Caco-2 (cell line): ENCODE data around the gene CS. TPM values are rescaled to one million over a fixed set of nuclear protein-coding genes. Genes with fewer than 3 reads are reported as not detected.
A peak's percentile ranks its signal among the peaks of the same experiment; 100 is the strongest.
"Not testable (repeated sequence)": the region's sequence is repeated elsewhere in the genome, so short reads cannot be mapped to it uniquely, and the experiment has no call there.

ENCODE experiments used
- BruUV-seq: library from RNA; stranded (reverse); fragments of 400-500 nt; replicated peaks from 2 replicates; lab custom pipeline; 2021; lab: Mats Ljungman, UMichigan
- CTCF ChIA-PET: fragments of 300-600 bp; sonication (Branson Sonifier 250); formaldehyde crosslinking; loops from one replicate; lab custom pipeline; 2022; ENCODE audit warnings: antibody characterized with exemption; lab: Charles Lee
- POLR2A ChIA-PET: fragments of 300-600 bp; sonication (Branson Sonifier 250); formaldehyde crosslinking; loops from one replicate; lab custom pipeline; 2022; ENCODE audit warnings: antibody characterized with exemption; lab: Charles Lee
- DNase-seq, 2 experiments: peaks; one replicate each; pipeline versions ENCODE4 v3.0.0 to v3.0.0-alpha.2; 2020 to 2022
- H3K27me3 ChIP-seq: replicated peaks from 2 replicates; pipeline ENCODE4 v1.6.0; 2011; ENCODE audit warnings: low read length; ENCODE audit not compliant: control insufficient read depth, insufficient read depth
- H3K36me3 ChIP-seq: 2 replicates; pipeline ENCODE4 v1.5.1; 2011; ENCODE audit warnings: low read length; ENCODE audit not compliant: control insufficient read depth, insufficient read depth
- H3K4me1 ChIP-seq: fragments of 250-450 bp; sonication (Bioruptor Pico); 2 replicates; pipeline ENCODE4 v1.5.1; 2020; ENCODE audit warnings: mild to moderate bottlenecking
- H3K4me3 ChIP-seq: 2 replicates; pipeline ENCODE4 v1.5.1; 2011; ENCODE audit warnings: low read depth, mild to moderate bottlenecking, control low read depth, low read length
- H3K9me3 ChIP-seq: fragments of 250-450 bp; sonication (Bioruptor Pico); 2 replicates; pipeline ENCODE4 v1.5.1; 2020; ENCODE audit warnings: mild to moderate bottlenecking, moderate library complexity
- H3K27ac Mint-ChIP-seq: one replicate; pipeline ENCODE4 v1.8.0; 2022; ENCODE audit warnings: mixed read lengths; ENCODE audit not compliant: unreplicated experiment
- H3K27me3 Mint-ChIP-seq: one replicate; pipeline ENCODE4 v1.8.0; 2022; ENCODE audit warnings: mixed read lengths; ENCODE audit not compliant: insufficient read depth, unreplicated experiment
- H3K36me3 Mint-ChIP-seq: one replicate; pipeline ENCODE4 v1.8.0; 2022; ENCODE audit warnings: mild to moderate bottlenecking, mixed read lengths; ENCODE audit not compliant: insufficient read depth, unreplicated experiment
- H3K4me1 Mint-ChIP-seq: one replicate; pipeline ENCODE4 v1.8.0; 2022; ENCODE audit warnings: low read depth, mixed read lengths; ENCODE audit not compliant: unreplicated experiment
- H3K4me3 Mint-ChIP-seq: one replicate; pipeline ENCODE4 v1.8.0; 2022; ENCODE audit warnings: mild to moderate bottlenecking, moderate library complexity, mixed read lengths; ENCODE audit not compliant: unreplicated experiment
- H3K9me3 Mint-ChIP-seq: one replicate; pipeline ENCODE4 v1.8.0; 2022; ENCODE audit warnings: mixed read lengths; ENCODE audit not compliant: unreplicated experiment
- CTCF ChIP-seq, 2 experiments: fragments of 200-600 bp in 1 of 2; IDR thresholded peaks; 1 replicate in 1 of 2; 2 replicates in 1 of 2; pipeline versions ENCODE4 v1.5.1 to v1.8.0; 2011 to 2022; ENCODE audit warnings: antibody characterized with exemption in 1 of 2, control low read depth in 1 of 2, inconsistent platforms in 1 of 2, low read depth in 1 of 2, low read length in 1 of 2, mild to moderate bottlenecking in 1 of 2, moderate library complexity in 1 of 2; ENCODE audit not compliant: insufficient read depth in 1 of 2, severe bottlenecking in 1 of 2, unreplicated experiment in 1 of 2
- intact Hi-C: fragments of 100-400 bp; cut with micrococcal nuclease; formaldehyde crosslinking; loops from one replicate; pipeline ENCODE4 v1.10.0; 2022; ENCODE audit not compliant: unreplicated experiment
- total RNA-seq: library from RNA; stranded (reverse); gene quantifications from 2 replicates; pipeline ENCODE4 v1.2.3, GENCODE V29; 2022

Gene CS
- total RNA-seq, 1 experiment from 2014 or later, result 241 TPM

- Mint-ChIP-seq H3K9me3 (no peaks in the 10 kb centered on the region), H3K27me3 (no peaks in the 10 kb centered on the region), H3K27ac (no peak overlapping the region), H3K4me3 (no peak overlapping the region), H3K36me3 (peaks cover 39% of the 10 kb centered on the region), H3K4me1 (no peaks in the 10 kb centered on the region)
- Histone ChIP-seq H3K4me1 (no peaks in the 10 kb centered on the region; the same call in 1 of the 2 replicates), H3K4me3 (no peak overlapping the region), H3K27me3 (no peaks in the 10 kb centered on the region), H3K9me3 (no peaks in the 10 kb centered on the region), H3K36me3 (peaks cover 10% of the 10 kb centered on the region)
- BruUV-seq, result no TSS peak
- intact Hi-C loops, result no loop called here
- ChIA-PET POLR2A (interaction anchor here (1.9 kb wide), 1 partner anchor 13 kb away, joined by 6 read pairs; the partner anchor contains the start of gene STAT2), CTCF (no interaction called here)
- no peak for TF ChIP-seq CTCF (IDR thresholded peaks at IDR 0.05; ENCODE audit: insufficient read depth in 1 of 2, low read depth in 1 of 2, low read length in 1 of 2, severe bottlenecking in 1 of 2, unreplicated experiment in 1 of 2)
- peak in 1 of 2 experiments; percentile 19 for DNase-seq
These were observed 46.5 kb upstream of the CS start for GRCh38 chr12:56346675-56347074.

- H3K4me3 ChIP-seq, H3K36me3 ChIP-seq, H3K9me3 ChIP-seq, H3K4me1 Mint-ChIP-seq, H3K27me3 ChIP-seq, H3K27ac Mint-ChIP-seq, BruUV-seq, H3K4me3 Mint-ChIP-seq, DNase-seq, H3K27me3 Mint-ChIP-seq, intact Hi-C loops, H3K4me1 ChIP-seq, H3K9me3 Mint-ChIP-seq: not testable (repeated sequence)
- ChIA-PET POLR2A (interaction anchor here (1.2 kb wide), 1 partner anchor 18 kb away, joined by 3 read pairs; the partner anchor contains the start of gene STAT2), CTCF (interaction anchor here (0.9 kb wide), 1 partner anchor 26 kb away, joined by 4 read pairs; the partner anchor contains the start of gene CNPY2)
- H3K36me3 Mint-ChIP-seq, result peaks cover 12% of the 10 kb centered on the region
These were observed 42.2 kb upstream of the CS start for GRCh38 chr12:56342290-56342689.

- CTCF ChIA-PET, result interaction anchor here (0.6 to 0.9 kb wide), 2 partner anchors 11 to 26 kb away, joined by 4 to 9 read pairs; partner anchors contain the start of gene CNPY2
- no peak for TF ChIP-seq CTCF (IDR thresholded peaks at IDR 0.05; ENCODE audit: insufficient read depth in 1 of 2, low read depth in 1 of 2, low read length in 1 of 2, severe bottlenecking in 1 of 2, unreplicated experiment in 1 of 2)
- no peaks in the 10 kb centered on the region; the same call in 1 of the 2 replicates for H3K4me1 ChIP-seq
- BruUV-seq, result no TSS peak
- intact Hi-C loops, result no loop called here
- H3K4me3 ChIP-seq, result no peak overlapping the region
- peaks cover 12% of the 10 kb centered on the region for H3K36me3 Mint-ChIP-seq
- H3K27me3 Mint-ChIP-seq, result no peaks in the 10 kb centered on the region
- H3K9me3 Mint-ChIP-seq, result no peaks in the 10 kb centered on the region
- no peak for DNase-seq
- peaks cover 5% of the 10 kb centered on the region for H3K4me1 Mint-ChIP-seq
- peaks cover 5% of the 10 kb centered on the region for H3K36me3 ChIP-seq
- H3K9me3 ChIP-seq, result no peaks in the 10 kb centered on the region
- no peak overlapping the region for H3K4me3 Mint-ChIP-seq
- H3K27ac Mint-ChIP-seq, result no peak overlapping the region
- no peaks in the 10 kb centered on the region for H3K27me3 ChIP-seq
- POLR2A ChIA-PET, result interaction anchor here (1.2 kb wide), 1 partner anchor 18 kb away, joined by 3 read pairs; the partner anchor contains the start of gene STAT2
These were observed 41.5 kb upstream of the CS start for GRCh38 chr12:56341616-56342015.
